ENCODE measurements around the gene MYO1E. TPM values are rescaled to one million over a fixed set of nuclear protein-coding genes. Genes with fewer than 3 reads are reported as not detected.
"Not testable (repeated sequence)": the region's sequence is repeated elsewhere in the genome, so short reads cannot be mapped to it uniquely, and the experiment has no call there.

The MYO1E gene
- polyA plus RNA-seq, 3 donors: 6.2 to 19.0 (median 12.1) TPM

- no peak overlapping the region for H3K27ac ChIP-seq (ENCODE audit: low read depth, low read length)
- 60 to 67% (median 62%) methylated on average over 12 of the region's 12 CpGs for WGBS, 3 donors
These were observed 202.2 kb downstream of the MYO1E start for GRCh38 chr15:59170295-59171066.

GRCh38 chr15:59169251-59169708 is 203.4 kb downstream of the MYO1E start:
- WGBS, 3 donors: 68 to 90% (median 74%) methylated on average over 3 of the region's 3 CpGs

GRCh38 chr15:59168536-59168935 is 204.1 kb downstream of the MYO1E start:
- no peak overlapping the region for H3K27ac ChIP-seq (ENCODE audit: low read depth, low read length)
- WGBS, 3 donors: 79 to 98% (median 79%) methylated on average over 7 of the region's 7 CpGs

More at GRCh38 chr15:59169251-59169708, 203.4 kb downstream of the MYO1E start:
- H3K27ac ChIP-seq (ENCODE audit: low read depth, low read length): no peak overlapping the region

GRCh38 chr15:59166601-59167265 is 205.9 kb downstream of the MYO1E start:
- 76 to 83% (median 81%) methylated on average over 11 of the region's 11 CpGs for whole genome bisulfite sequencing, 3 donors
- no peak overlapping the region for H3K27ac ChIP-seq (ENCODE audit: low read depth, low read length)

- no peak overlapping the region for H3K27ac ChIP-seq (ENCODE audit: low read depth, low read length)
- 50 to 60% (median 56%) methylated on average over 4 of the region's 4 CpGs for WGBS, 3 donors
These were observed 206.5 kb downstream of the MYO1E start for GRCh38 chr15:59166166-59166565.

GRCh38 chr15:59165726-59166125 is 206.9 kb downstream of the MYO1E start:
- WGBS, 3 donors: 72 to 86% (median 85%) methylated on average over 3 of the region's 3 CpGs
- no peak overlapping the region for H3K27ac ChIP-seq (ENCODE audit: low read depth, low read length)

GRCh38 chr15:59162080-59162479 is 210.6 kb downstream of the MYO1E start:
- not testable (repeated sequence) for H3K27ac ChIP-seq (ENCODE audit: low read depth, low read length)
- 95 to 96% (median 96%) methylated on average over 8 of the region's 8 CpGs for WGBS, 3 donors

GRCh38 chr15:59160880-59161593 is 211.6 kb downstream of the MYO1E start:
- 87 to 90% (median 87%) methylated on average over 23 of the region's 23 CpGs for WGBS, 3 donors

GRCh38 chr15:59159210-59159609 is 213.5 kb downstream of the MYO1E start:
- no peak overlapping the region for H3K27ac ChIP-seq (ENCODE audit: low read depth, low read length)
- WGBS, 3 donors: 60 to 86% (median 67%) methylated on average over 9 of the region's 9 CpGs

More at GRCh38 chr15:59160880-59161593, 211.6 kb downstream of the MYO1E start:
- no peak overlapping the region for H3K27ac ChIP-seq (ENCODE audit: low read depth, low read length)

GRCh38 chr15:59158701-59159034 is 214.0 kb downstream of the MYO1E start:
- H3K27ac ChIP-seq (ENCODE audit: low read depth, low read length): no peak overlapping the region
- WGBS, 3 donors: 77 to 80% (median 79%) methylated on average over 7 of the region's 7 CpGs

GRCh38 chr15:59157840-59158700 is 214.6 kb downstream of the MYO1E start:
- no peak overlapping the region for H3K27ac ChIP-seq (ENCODE audit: low read depth, low read length)
- WGBS, 3 donors: 75 to 90% (median 86%) methylated on average over 9 of the region's 9 CpGs

GRCh38 chr15:59157396-59157795 is 215.3 kb downstream of the MYO1E start:
- WGBS, 3 donors: 96 to 99% (median 97%) methylated on average over 5 of the region's 5 CpGs

GRCh38 chr15:59155431-59155830 is 217.2 kb downstream of the MYO1E start:
- WGBS, 3 donors: 87 to 92% (median 91%) methylated on average over 4 of the region's 4 CpGs
- H3K27ac ChIP-seq (ENCODE audit: low read depth, low read length): no peak overlapping the region

More at GRCh38 chr15:59157396-59157795, 215.3 kb downstream of the MYO1E start:
- no peak overlapping the region for H3K27ac ChIP-seq (ENCODE audit: low read depth, low read length)

GRCh38 chr15:59154243-59154642 is 218.4 kb downstream of the MYO1E start:
- H3K27ac ChIP-seq (ENCODE audit: low read depth, low read length): no peak overlapping the region
- 84 to 95% (median 94%) methylated on average over 8 of the region's 8 CpGs for WGBS, 3 donors

GRCh38 chr15:59153466-59153865 is 219.2 kb downstream of the MYO1E start:
- no peak overlapping the region for H3K27ac ChIP-seq (ENCODE audit: low read depth, low read length)
- WGBS, 3 donors: 94 to 97% (median 95%) methylated on average over 8 of the region's 8 CpGs

- 94 to 96% (median 96%) methylated on average over 6 of the region's 6 CpGs for WGBS, 3 donors
- no peak overlapping the region for H3K27ac ChIP-seq (ENCODE audit: low read depth, low read length)
These were observed 219.8 kb downstream of the MYO1E start for GRCh38 chr15:59152694-59153450.

GRCh38 chr15:59150185-59150584 is 222.5 kb downstream of the MYO1E start:
- H3K27ac ChIP-seq (ENCODE audit: low read depth, low read length): no peak overlapping the region
- WGBS, 3 donors: 67 to 84% (median 76%) methylated on average over 2 of the region's 2 CpGs

All from adipose tissue (tissue), 3 donors.